AG10803 (cell line): Measurements from ENCODE around the gene RPL15.
A peak's percentile ranks its signal among the peaks of the same experiment; 100 is the strongest.
"Not testable (repeated sequence)": the region's sequence is repeated elsewhere in the genome, so short reads cannot be mapped to it uniquely, and the experiment has no call there.

Experiments
- DNase-seq: peaks from one replicate; pipeline ENCODE4 v3.0.0; 2010; ENCODE audit warnings: low read depth
- H3K4me3 ChIP-seq: 2 replicates; pipeline ENCODE4 v1.5.1; 2011; ENCODE audit warnings: mild to moderate bottlenecking, low read length, control low read depth
- CTCF ChIP-seq: conservative IDR thresholded peaks from 2 replicates; pipeline ENCODE4 v1.5.1; 2011; ENCODE audit warnings: mild to moderate bottlenecking, low read length, control low read depth, inconsistent platforms

RPL15 gene

GRCh38 chr3:23913182-23913581, 3.8 kb upstream of the RPL15 start:
- no peak overlapping the region for H3K4me3 ChIP-seq
- TF ChIP-seq CTCF = no peak
- no peak for DNase-seq

DNA sequence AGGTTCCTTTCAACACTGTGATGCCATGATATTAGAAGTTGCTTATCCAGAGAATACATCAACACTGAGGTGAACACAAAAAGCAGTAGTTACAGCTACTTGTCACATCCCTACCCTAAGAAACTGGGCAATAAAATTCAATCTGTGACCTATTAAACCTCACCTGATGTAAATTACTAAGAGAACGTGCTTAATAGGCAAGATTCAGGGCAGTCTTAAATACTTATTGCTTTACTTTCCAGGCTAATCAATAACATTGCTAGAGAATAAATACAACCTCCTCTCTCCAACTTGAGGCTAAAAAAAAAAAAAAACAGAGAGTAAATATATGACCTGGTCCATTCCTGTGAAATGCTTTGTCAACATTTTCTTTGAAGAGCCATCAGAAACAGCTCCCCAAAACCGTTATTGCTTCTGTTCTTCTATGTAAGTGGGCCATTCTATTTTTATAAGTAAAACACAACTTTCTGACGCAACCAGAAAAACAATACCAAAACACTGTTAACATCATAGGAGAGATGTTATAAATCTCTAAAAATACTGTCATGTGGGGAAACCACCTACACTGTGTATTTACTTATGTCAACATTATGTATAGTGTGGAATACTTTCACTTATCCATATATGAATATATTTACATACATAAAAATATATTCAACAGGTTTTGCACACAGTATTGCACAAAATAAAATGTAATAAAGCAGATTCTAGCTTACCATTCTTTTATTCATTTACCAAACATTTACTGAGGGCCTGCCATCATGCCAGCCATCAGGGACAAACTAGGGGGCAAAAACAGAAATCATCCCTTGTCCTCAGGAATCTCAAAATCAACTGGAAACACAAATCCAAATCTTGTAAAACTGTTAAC, 2.8 kb upstream of the RPL15 start:
- no peak overlapping the region for H3K4me3 ChIP-seq
- TF ChIP-seq CTCF = no peak

DNA sequence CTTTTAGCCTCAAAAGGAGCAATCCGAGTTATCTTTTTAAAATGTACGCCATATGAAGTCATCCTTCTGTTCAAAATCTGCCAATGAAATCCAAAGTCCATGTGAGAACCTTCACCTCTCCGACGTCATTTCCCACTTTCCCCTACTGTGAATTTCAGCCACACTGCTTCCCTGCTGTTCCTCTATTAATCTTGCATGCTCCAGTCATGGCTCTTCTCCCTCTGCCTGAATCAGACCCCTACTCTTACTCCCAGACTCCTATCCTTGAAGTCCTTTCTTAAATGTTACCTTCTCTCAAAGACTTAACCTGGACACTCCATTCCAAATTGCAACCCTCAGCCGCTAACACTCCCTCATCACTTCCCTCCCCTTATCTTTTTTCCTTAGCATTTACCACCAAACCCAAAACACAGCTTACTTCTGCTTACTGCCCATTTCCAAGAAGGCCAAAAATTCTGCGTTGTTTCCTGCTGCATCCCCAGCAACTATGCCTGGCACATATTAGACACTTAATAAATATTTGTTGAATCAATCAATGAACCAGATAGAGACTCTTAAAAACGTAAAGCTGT, 1.3 kb upstream of the RPL15 start:
- peak; percentile 22 for DNase-seq
- TF ChIP-seq CTCF = no peak
- H3K4me3 ChIP-seq = peak overlapping the region; percentile 99

More for the DNA sequence above, 2.8 kb upstream of the RPL15 start:
- no peak for DNase-seq

DNA sequence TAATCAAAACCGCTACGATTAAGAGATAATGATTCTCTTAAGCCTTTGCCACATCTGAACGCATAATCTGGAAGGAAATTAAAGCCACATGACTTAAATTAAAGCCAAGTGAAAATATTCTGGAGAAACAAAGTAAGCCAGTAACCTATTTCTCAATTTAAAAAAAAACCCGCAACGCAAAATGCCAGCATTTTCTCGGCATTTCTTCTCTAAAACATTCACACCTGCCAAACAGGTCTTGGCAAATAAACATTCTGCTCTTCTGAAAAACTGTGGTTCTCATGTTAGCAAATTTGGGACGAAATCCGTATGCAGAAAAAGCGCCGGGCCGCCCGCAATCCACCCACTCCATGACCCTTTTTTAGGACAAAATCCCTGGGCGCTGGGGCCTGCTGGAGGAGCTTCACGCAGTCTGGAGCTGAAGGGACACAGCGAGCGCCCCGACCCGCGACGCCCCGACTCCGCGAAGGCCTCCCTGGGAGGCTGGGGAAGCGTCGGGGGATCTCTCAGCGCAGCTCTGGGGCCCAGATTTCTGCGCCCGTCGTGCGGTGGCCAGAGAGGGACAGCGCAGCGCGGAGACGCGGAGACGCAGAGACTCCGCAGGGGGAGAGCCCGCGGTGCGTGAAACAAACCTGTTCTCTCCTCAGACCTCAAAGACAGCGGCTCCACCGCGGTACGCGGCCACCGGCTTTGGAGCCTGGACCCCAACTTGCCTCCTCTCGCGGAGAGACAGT, 613 bp upstream of the RPL15 start:
- no peak for TF ChIP-seq CTCF
- DNase-seq = peak; percentile 10
- peak overlapping the region; percentile 99 for H3K4me3 ChIP-seq

DNA sequence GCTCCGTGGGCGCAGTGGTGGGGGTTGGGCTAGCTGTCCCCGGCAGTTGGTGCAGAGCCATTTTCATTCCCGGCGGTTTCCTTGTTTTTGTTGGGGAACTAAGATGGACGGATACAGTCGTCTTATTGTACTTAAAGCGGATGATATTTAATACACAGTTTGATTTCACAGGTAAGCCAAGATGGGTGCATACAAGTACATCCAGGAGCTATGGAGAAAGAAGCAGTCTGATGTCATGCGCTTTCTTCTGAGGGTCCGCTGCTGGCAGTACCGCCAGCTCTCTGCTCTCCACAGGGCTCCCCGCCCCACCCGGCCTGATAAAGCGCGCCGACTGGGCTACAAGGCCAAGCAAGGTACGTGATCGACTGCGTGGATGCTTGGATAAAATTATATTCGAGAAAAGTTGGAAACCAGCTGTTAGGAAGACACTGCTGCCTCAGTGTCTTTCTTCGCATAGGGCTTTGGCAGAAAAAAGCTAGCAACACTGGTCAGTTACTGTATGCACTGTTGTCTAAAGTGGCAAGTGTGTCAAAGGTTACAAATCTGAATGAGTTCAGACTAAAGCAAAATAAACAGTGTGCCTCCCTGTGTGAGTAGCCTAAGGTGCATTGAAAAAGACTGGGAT, 859 bp downstream of the RPL15 start:
- DNase-seq = peak; percentile 37

DNA sequence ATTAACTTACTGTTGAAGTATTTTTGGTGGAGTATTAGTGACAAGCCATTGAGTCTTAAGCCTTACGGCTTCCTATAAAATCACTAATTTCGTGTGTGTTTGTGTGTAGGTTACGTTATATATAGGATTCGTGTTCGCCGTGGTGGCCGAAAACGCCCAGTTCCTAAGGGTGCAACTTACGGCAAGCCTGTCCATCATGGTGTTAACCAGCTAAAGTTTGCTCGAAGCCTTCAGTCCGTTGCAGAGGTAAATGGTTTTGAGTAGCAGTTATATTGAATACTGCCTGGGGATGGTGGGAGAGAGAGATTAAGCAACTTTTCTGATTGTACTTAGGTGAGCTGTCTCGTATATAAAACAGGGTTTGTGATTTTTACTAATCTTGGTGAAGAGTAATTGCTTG, 1.4 kb downstream of the RPL15 start:
- peak overlapping the region; percentile 99 for H3K4me3 ChIP-seq
- DNase-seq = not testable (repeated sequence)

More for the DNA sequence above, 859 bp downstream of the RPL15 start:
- H3K4me3 ChIP-seq = peak overlapping the region; percentile 99

- no peak for TF ChIP-seq CTCF
- DNase-seq = no peak
- H3K4me3 ChIP-seq = no peak overlapping the region
Observed at GRCh38 chr3:23919628-23920027, 2.7 kb downstream of the RPL15 start.
